ENCODE measurements around the gene TTC39B. TPM values are rescaled to one million over a fixed set of nuclear protein-coding genes. Genes with fewer than 3 reads are reported as not detected.

Gene TTC39B
- total RNA-seq, 1 experiment from 2014 or later: 7.4 TPM

DNA sequence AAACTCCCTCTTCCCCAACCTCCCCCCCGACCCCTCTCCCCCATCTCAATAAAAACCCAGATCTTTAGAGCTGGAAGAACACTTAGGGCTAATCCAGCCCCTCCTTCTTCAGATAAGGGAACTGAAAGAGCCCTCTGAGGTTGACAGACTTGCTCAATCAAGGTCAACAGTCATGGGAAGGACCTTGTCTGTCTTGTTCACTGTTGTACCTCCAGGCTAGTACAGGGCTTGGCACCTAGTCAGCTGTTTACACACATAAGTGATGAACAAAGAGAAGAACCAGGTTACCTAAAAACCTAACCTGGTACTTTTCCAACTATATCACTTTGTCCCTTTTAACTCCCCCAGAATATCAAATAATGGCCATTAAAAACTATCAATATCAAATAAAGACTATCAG, 2.4 kb downstream of the TTC39B start:
- H3K4me1 ChIP-seq (ENCODE audit: control insufficient read depth in 1 of 2, insufficient read depth in 2 of 2, low read length in 2 of 2): peaks cover 5 to 17% of the 10 kb centered on the region in 2 experiments; a peak in 3 of 4 replicates
- no peaks in the 10 kb centered on the region for H4K20me1 ChIP-seq (ENCODE audit: insufficient read depth)
- H3K4me2 ChIP-seq (ENCODE audit: low read length): no peak overlapping the region
- no peaks in the 10 kb centered on the region for H3K9me3 ChIP-seq (ENCODE audit: control insufficient read depth in 1 of 2, insufficient read depth in 1 of 2, low read depth in 1 of 2, low read length in 2 of 2)
- ATAC-seq (no peak), DNase-seq (ENCODE audit: low read depth, low spot score) (no peak)
- H2AFZ ChIP-seq (ENCODE audit: low read depth, low read length, poor library complexity, severe bottlenecking): no peak overlapping the region
- no peak overlapping the region for H3K4me3 ChIP-seq (replicated peaks in 1 of 2; ENCODE audit: low read depth in 1 of 2, low read length in 2 of 2)
- no peaks in the 10 kb centered on the region for H3K79me2 ChIP-seq (ENCODE audit: insufficient read depth, low read length)
- no peak overlapping the region for H3K9ac ChIP-seq (ENCODE audit: low read length)
- CTCF ChIA-PET: no interaction called here
- no peaks in the 10 kb centered on the region for H3K27me3 ChIP-seq (ENCODE audit: insufficient read depth, low read length)
- no peak overlapping the region for H3K27ac ChIP-seq (ENCODE audit: low read depth, low read length)
- intact Hi-C loops (cut with micrococcal nuclease): no loop called here
- H3K9me2 ChIP-seq (ENCODE audit: insufficient read depth): no peaks in the 10 kb centered on the region
- POLR2A ChIA-PET: no interaction called here
- no TSS peak for BruUV-seq (replicated peaks)
- TF ChIP-seq CBX3 (IDR thresholded peaks at IDR 0.05; ENCODE audit: low read depth): no peak
- TF ChIP-seq SIN3A (IDR thresholded peaks at IDR 0.05; ENCODE audit: low read depth): no peak
- TF ChIP-seq TCF7L2 (IDR thresholded peaks at IDR 0.05; ENCODE audit: borderline replicate concordance, extremely low read depth, insufficient read depth, insufficient read length): no peak
- no peak for TF ChIP-seq SP1 (IDR thresholded peaks at IDR 0.05; ENCODE audit: low read depth)
- TF ChIP-seq POLR2A (IDR thresholded peaks at IDR 0.05; ENCODE audit: borderline replicate concordance, extremely low read depth, insufficient read depth, insufficient read length): no peak
- no peak for TF ChIP-seq ZNF274 (IDR thresholded peaks at IDR 0.05; ENCODE audit: low read depth, low read length)
- TF ChIP-seq, protein P1, sequence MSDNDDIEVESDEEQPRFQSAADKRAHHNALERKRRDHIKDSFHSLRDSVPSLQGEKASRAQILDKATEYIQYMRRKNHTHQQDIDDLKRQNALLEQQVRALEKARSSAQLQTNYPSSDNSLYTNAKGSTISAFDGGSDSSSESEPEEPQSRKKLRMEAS (IDR thresholded peaks at IDR 0.05): no peak
- no peak for TF ChIP-seq FOSL1 (IDR thresholded peaks at IDR 0.05; ENCODE audit: low read depth)
- TF ChIP-seq, protein P2, sequence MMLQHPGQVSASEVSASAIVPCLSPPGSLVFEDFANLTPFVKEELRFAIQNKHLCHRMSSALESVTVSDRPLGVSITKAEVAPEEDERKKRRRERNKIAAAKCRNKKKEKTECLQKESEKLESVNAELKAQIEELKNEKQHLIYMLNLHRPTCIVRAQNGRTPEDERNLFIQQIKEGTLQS (IDR thresholded peaks at IDR 0.05): no peak
- TF ChIP-seq, protein P3, sequence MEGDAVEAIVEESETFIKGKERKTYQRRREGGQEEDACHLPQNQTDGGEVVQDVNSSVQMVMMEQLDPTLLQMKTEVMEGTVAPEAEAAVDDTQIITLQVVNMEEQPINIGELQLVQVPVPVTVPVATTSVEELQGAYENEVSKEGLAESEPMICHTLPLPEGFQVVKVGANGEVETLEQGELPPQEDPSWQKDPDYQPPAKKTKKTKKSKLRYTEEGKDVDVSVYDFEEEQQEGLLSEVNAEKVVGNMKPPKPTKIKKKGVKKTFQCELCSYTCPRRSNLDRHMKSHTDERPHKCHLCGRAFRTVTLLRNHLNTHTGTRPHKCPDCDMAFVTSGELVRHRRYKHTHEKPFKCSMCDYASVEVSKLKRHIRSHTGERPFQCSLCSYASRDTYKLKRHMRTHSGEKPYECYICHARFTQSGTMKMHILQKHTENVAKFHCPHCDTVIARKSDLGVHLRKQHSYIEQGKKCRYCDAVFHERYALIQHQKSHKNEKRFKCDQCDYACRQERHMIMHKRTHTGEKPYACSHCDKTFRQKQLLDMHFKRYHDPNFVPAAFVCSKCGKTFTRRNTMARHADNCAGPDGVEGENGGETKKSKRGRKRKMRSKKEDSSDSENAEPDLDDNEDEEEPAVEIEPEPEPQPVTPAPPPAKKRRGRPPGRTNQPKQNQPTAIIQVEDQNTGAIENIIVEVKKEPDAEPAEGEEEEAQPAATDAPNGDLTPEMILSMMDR (IDR thresholded peaks at IDR 0.05 in 2 of 3, conservative IDR thresholded peaks at IDR 0.05 in 1 of 3; ENCODE audit: borderline replicate concordance in 1 of 3, insufficient read depth in 1 of 3, low read depth in 2 of 3, low read length in 2 of 3): no peak
- RAD21 ChIA-PET (ENCODE audit: low non-redundant PET in 1 of 2, low total read pairs in 2 of 2, uncharacterized antibody in 2 of 2, unreplicated experiment in 2 of 2): no interaction called here
- H3K36me3 ChIP-seq (ENCODE audit: control insufficient read depth in 1 of 2, insufficient read depth in 2 of 2, low read length in 2 of 2): no peaks in the 10 kb centered on the region
